Ishikawa (cell line): Measurements from ENCODE around the gene SLC38A9.

Experiments used
- EP300 ChIP-seq: IDR thresholded peaks from 2 replicates; pipeline ENCODE4 v1.6.1; 2012; ENCODE audit warnings: borderline replicate concordance
- MAX ChIP-seq: IDR thresholded peaks from 2 replicates; pipeline ENCODE4 v1.6.1; 2012
- RAD21 ChIP-seq: IDR thresholded peaks from 2 replicates; pipeline ENCODE4 v1.6.1; 2012; ENCODE audit warnings: low read depth

- TF ChIP-seq RAD21 = no peak
- TF ChIP-seq MAX = no peak
- no peak for TF ChIP-seq EP300
Observed at GRCh38 chr5:55601204-55601618, 110.9 kb downstream of the SLC38A9 start.
